ENCODE results near the gene SZRD1. TPM values are rescaled to one million over a fixed set of nuclear protein-coding genes. Genes with fewer than 3 reads are reported as not detected.

Gene SZRD1
- total and polyA plus RNA-seq, 2 donors (not counting 3 experiments of a cell fraction or from before 2014, with no cell fraction given): 162 to 164 TPM

GRCh38 chr1:16409536-16410152 is 42.6 kb downstream of the SZRD1 start:
- H3K27me3 ChIP-seq (ENCODE audit: control insufficient read depth in 2 of 2, insufficient read depth in 2 of 2, low read length in 2 of 2): no peaks in the 10 kb centered on the region
- DNase-seq (ENCODE audit: low read depth, low spot score) (no peak), FAIRE-seq (no peak)
- BruUV-seq (replicated peaks): no TSS peak
- no peaks in the 10 kb centered on the region for H3K4me1 ChIP-seq (ENCODE audit: control insufficient read depth, extremely low read depth, insufficient read depth, low read length)
- no peak overlapping the region for H2AFZ ChIP-seq (ENCODE audit: low read depth, low read length)
- no peak overlapping the region for H3K4me2 ChIP-seq (ENCODE audit: insufficient read depth, low read length)
- ChIA-PET POLR2A (no interaction called here), CTCF (no interaction called here)
- TF ChIP-seq CTCF (IDR thresholded peaks at IDR 0.05; ENCODE audit: extremely low read depth in 1 of 2, insufficient read depth in 1 of 2, low read depth in 1 of 2, low read length in 2 of 2) (no peak), MAX (IDR thresholded peaks at IDR 0.05; ENCODE audit: insufficient read depth, insufficient read length) (no peak), FOS (IDR thresholded peaks at IDR 0.05; ENCODE audit: borderline replicate concordance, insufficient read depth, low read length) (no peak), EZH2 (IDR thresholded peaks at IDR 0.05; ENCODE audit: borderline replicate concordance, low read depth, low read length, severe bottlenecking) (no peak), GATA2 (IDR thresholded peaks at IDR 0.05; ENCODE audit: insufficient read depth, insufficient read length, low read depth, low read length) (no peak), JUN (IDR thresholded peaks at IDR 0.05; ENCODE audit: borderline replicate concordance, insufficient read depth, insufficient read length, low read depth) (no peak), MYC (IDR thresholded peaks at IDR 0.05; ENCODE audit: low read depth, low read length) (no peak)
- no peaks in the 10 kb centered on the region for H3K79me2 ChIP-seq (ENCODE audit: control insufficient read depth, insufficient read depth, low read length)
- H3K9me1 ChIP-seq (replicated peaks; ENCODE audit: control insufficient read depth, extremely low read depth, insufficient read depth, low read length): no peaks in the 10 kb centered on the region
- intact Hi-C loops (cut with micrococcal nuclease): no loop called here
- no peaks in the 10 kb centered on the region for H4K20me1 ChIP-seq (replicated peaks; ENCODE audit: control insufficient read depth, extremely low read depth, insufficient read depth, low read length)
- no peak overlapping the region for H3K27ac ChIP-seq (ENCODE audit: insufficient read depth, low read depth, low read length)
- no peak overlapping the region for H3K9ac ChIP-seq (replicated peaks; ENCODE audit: extremely low read depth, insufficient read depth, low read length)
- dilution Hi-C loops (cut with MboI; ENCODE audit: extremely low pct_ligation_motif_present, low sequenced_read_pairs): no loop called here
- no peaks in the 10 kb centered on the region for H3K9me3 ChIP-seq (replicated peaks; ENCODE audit: control insufficient read depth, insufficient read depth, low read length)
- H3K4me3 ChIP-seq (replicated peaks in 1 of 3; ENCODE audit: insufficient read depth in 1 of 3, low read depth in 1 of 3, low read length in 3 of 3): no peak overlapping the region
- H3K36me3 ChIP-seq (ENCODE audit: control insufficient read depth in 2 of 2, extremely low read depth in 1 of 2, insufficient read depth in 2 of 2, low read length in 2 of 2): no peaks in the 10 kb centered on the region

Data from endothelial cell of umbilical vein (primary cell).